GM18861 (cell line): ENCODE measurements around the gene PCNX4.

Experiments used
- ATAC-seq: cut with Tn5 transposase; IDR thresholded peaks from one replicate; pipeline ENCODE4 v1.9.1; 2021; ENCODE audit not compliant: unreplicated experiment

PCNX4 gene

DNA sequence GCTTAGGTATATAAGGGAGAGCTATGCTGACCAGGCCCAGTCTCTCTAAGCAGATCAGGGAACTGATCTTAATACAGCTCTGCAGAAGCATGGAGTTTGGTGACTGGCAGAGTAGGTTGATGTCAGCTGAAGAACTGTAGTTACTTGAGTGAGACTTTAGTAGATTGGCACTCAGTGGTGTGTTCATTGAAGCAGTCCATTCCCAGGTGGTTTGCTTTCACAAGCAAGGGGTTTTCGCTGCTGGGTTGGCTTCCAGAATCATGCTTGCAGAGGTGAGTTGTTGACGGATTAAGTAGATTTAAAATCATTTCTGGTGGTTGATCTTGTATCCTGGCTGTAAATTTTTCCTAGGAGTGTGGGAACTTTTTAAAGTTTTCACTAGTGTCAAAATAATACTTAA lies 80.0 kb downstream of the PCNX4 start:
- ATAC-seq, result no peak

GRCh38 chr14:60174352-60175254 lies 82.9 kb downstream of the PCNX4 start:
- ATAC-seq, result no peak

DNA sequence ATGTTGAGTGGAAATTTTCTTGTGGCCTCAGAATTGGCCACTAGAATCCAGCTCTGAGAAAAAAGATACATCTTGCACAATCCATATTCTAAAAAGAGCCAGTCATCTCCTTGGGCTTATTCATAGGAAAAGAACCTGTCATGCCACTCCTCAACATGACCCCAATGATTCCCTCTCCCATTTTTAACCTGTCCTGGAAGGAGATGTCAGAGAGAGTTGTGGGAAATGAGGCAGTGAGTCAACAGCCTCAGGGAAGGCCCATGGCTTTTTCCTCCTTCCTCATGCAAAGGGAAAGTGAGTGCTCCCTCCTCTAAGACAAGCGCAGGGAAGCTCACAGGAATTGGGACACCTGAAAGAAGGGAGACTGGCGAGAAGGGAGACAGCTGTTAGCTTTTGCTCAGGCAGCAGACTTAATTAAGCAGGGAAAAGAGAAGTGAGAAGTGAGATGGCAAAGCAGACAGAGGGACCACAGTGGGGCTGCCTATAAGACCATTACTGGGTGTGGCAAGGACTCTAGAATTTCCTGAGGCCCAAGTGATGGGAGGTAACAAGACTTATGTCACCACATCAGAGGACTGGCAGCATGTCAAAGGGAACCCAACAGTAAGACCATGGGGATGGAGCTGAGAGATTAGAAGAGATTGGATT lies 83.7 kb downstream of the PCNX4 start:
- no peak for ATAC-seq

GRCh38 chr14:60178164-60178563 lies 86.4 kb downstream of the PCNX4 start:
- no peak for ATAC-seq

DNA sequence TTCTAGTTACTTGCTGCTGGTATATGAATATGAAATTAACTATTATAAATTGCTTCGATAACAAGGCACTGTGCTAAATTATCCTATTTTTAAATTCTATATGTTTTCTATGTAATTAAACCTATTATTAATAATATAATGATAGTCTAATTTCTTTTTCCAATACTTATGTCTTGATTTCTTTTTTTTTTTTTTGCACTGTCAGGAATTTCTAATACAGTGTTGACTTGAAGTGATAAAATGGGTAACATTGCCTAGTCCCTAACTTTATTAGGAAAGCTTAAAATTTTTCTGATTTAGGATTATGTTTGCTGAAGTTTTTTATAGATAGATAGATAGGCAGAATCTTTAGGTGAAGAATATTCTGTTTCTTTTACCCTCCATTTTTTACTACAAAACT lies 87.1 kb downstream of the PCNX4 start:
- no peak for ATAC-seq

- no peak for ATAC-seq
These were observed 87.7 kb downstream of the PCNX4 start for GRCh38 chr14:60179431-60179869.

GRCh38 chr14:60183138-60183537 lies 91.4 kb downstream of the PCNX4 start:
- ATAC-seq, result no peak

DNA sequence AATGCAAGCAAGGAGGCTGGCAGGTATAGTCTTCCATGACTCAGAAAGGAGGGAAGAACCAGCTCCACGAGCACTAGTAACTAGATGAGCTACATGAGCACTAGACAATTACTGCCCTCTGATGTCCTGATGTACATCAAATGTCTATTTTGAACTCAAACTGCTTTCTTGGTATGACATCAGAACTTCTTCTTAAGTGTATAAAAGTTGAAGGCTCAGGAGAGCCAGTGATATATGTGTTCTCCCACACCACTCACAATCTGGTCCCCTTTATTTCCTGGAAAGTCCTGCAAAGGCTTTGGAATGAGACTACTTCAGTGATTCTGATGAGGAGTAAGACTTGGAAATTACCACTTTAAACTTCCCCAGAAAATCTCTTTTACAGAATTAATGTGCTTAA lies 92.0 kb downstream of the PCNX4 start:
- ATAC-seq, result peak; percentile 27

DNA sequence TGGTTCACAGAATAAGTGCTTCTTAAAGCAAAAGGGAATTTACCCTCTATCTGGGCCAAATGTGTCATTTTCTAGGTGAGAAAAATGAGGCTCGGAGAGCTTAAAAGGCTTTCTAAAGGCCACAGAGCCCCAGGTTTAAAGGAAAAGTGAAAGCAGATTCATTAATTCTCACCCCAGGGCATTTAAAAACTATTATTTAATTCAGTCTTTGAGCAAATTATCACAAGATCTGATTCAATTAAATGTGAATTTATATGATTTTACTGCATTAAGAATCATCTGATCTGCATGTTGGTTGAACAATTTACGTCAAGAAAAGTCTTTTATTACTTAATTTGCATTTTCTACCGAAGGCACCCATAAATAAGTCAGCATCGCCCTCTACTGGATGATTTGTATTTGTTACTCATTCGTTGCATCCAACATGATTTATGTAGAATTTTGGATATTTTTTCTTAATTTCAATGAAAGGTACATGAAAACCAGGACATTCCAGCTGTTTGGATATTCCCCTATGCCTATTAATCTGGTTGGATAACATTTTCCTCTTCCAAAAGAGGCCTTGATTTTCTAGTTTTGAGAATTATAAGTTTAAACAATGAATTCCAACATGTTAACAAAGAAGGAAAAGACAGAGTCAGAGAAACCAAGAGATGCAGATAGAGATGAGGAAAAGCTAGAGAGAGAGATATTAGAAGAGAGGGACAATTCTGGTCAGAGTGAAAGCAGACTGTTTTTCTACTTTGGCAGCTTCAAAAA lies 92.6 kb downstream of the PCNX4 start:
- peak; percentile 37 for ATAC-seq

DNA sequence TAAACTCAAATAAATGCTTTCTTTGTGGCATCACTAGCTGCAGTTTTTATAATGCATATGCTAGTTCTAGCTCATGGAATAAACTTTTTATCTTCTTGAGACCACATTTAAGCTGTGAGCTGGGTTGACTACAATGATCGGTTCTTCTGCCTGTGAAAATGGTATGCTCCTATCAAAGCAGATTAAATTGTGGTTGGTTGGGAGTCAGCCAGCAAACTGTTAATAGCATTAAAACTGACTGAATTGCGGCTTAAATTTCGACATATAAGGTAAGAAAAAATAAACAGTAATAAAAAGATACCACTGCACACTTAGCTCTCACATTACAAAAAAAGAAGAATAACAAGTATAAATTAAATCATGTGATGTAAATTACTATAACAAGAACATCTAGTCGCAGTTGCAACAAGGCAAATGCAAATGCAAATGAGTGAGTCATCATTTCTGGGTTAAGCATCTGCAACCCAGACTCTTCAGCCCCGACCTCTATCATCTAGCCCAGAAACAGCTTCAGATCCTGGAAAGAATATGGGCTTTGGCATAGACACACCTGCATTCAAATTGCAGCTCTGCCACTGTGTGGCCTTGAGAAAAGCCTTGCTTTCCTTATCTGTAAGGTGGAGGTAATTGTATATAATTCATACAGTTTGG lies 93.3 kb downstream of the PCNX4 start:
- ATAC-seq, result no peak

GRCh38 chr14:60188115-60188514 lies 96.4 kb downstream of the PCNX4 start:
- ATAC-seq, result no peak

DNA sequence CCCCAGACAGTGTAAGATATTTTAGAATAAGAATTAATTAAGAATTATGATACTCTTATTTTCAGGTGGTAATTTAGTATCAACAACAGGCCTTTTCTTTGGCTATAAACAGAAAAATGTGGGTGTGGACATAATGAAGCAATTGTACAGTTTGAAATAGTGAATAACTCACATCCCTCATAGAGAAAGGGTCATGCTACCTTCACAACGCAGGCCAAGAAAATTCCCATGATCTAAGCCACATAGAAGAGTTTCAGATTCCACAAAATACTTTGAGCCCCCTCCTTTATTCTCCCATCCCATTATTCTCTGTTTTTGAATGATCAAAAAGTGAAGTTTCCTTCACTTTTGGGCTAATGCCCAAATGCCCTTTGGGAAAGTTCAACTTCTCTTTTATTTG lies 97.0 kb downstream of the PCNX4 start:
- ATAC-seq, result no peak

- peak; percentile 58 for ATAC-seq
These were observed 98.5 kb downstream of the PCNX4 start for GRCh38 chr14:60189923-60190840.

- peak; percentile 76 for ATAC-seq
These were observed 103.6 kb downstream of the PCNX4 start for GRCh38 chr14:60195179-60195810.

GRCh38 chr14:60196291-60196690 lies 104.6 kb downstream of the PCNX4 start:
- no peak for ATAC-seq

- ATAC-seq, result no peak
These were observed 106.0 kb downstream of the PCNX4 start for GRCh38 chr14:60197629-60198303.

GRCh38 chr14:60199321-60199720 lies 107.6 kb downstream of the PCNX4 start:
- no peak for ATAC-seq

- peak; percentile 84 for ATAC-seq
These were observed 112.5 kb downstream of the PCNX4 start for GRCh38 chr14:60204104-60204842.
